ENCODE results near the gene ALDH1A2.
"Not testable (repeated sequence)": the region's sequence is repeated elsewhere in the genome, so short reads cannot be mapped to it uniquely, and the experiment has no call there.

The ALDH1A2 gene

DNA sequence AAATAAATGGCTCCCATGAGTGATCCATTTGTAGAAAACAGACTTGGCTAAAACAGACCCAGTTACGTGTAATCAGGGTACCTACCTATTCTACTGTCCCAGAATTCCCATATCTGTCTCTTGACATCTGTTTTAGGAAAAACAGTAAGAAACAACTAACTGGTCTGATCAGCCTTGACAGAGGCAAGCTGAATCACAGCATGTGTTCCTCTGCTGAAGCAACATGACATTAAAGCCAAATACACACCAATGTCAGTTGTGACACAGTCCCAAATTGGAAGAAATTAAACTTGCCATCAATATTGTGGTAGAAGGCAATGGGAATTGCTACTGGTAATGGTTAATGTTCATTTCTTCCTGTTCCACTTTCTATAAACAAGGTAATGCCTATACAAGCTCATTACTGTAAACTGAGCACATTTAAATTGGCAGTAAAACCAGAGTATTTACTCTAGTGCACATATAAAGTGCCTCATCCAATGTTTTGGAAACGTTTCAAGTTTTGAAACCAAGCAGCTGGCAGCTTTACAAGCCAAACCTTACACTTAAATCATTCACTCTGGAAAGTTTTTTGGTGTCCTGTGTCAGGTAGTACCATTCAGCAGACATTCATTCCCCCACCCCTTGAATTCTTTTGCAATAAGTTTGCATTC lies 27.0 kb downstream of the ALDH1A2 start:
- no peaks in the 10 kb centered on the region for H3K79me2 ChIP-seq (ENCODE audit: control insufficient read depth, low read length)
- no peaks in the 10 kb centered on the region for H4K20me1 ChIP-seq (ENCODE audit: control insufficient read depth, insufficient read depth, low read depth, low read length)
- no peaks in the 10 kb centered on the region for H3F3A ChIP-seq (ENCODE audit: control insufficient read depth, insufficient read depth)
- no peaks in the 10 kb centered on the region for H3K9me3 ChIP-seq (ENCODE audit: control insufficient read depth, insufficient read depth, low read length)
- TF ChIP-seq EZH2phosphoT487 (IDR thresholded peaks at IDR 0.05; ENCODE audit: borderline replicate concordance, low read length) = no peak
- TF ChIP-seq, protein P1, sequence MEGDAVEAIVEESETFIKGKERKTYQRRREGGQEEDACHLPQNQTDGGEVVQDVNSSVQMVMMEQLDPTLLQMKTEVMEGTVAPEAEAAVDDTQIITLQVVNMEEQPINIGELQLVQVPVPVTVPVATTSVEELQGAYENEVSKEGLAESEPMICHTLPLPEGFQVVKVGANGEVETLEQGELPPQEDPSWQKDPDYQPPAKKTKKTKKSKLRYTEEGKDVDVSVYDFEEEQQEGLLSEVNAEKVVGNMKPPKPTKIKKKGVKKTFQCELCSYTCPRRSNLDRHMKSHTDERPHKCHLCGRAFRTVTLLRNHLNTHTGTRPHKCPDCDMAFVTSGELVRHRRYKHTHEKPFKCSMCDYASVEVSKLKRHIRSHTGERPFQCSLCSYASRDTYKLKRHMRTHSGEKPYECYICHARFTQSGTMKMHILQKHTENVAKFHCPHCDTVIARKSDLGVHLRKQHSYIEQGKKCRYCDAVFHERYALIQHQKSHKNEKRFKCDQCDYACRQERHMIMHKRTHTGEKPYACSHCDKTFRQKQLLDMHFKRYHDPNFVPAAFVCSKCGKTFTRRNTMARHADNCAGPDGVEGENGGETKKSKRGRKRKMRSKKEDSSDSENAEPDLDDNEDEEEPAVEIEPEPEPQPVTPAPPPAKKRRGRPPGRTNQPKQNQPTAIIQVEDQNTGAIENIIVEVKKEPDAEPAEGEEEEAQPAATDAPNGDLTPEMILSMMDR (IDR thresholded peaks at IDR 0.05; ENCODE audit: low read depth, low read length, poor library complexity, severe bottlenecking) = no peak
- H3K27ac ChIP-seq (ENCODE audit: low read depth, low read length) = no peak overlapping the region
- no peaks in the 10 kb centered on the region for H3K4me1 ChIP-seq (ENCODE audit: control insufficient read depth, low read length)
- H3K27me3 ChIP-seq (ENCODE audit: control insufficient read depth, low read length) = no peaks in the 10 kb centered on the region
- no peak overlapping the region for H3K4me3 ChIP-seq (ENCODE audit: low read length)
- H3K9me2 ChIP-seq (replicated peaks; ENCODE audit: control insufficient read depth, low read length) = no peaks in the 10 kb centered on the region
- no peaks in the 10 kb centered on the region for H3K36me3 ChIP-seq (ENCODE audit: control insufficient read depth, low read length)
- no peak overlapping the region for H3K4me2 ChIP-seq (ENCODE audit: low read length)

DNA sequence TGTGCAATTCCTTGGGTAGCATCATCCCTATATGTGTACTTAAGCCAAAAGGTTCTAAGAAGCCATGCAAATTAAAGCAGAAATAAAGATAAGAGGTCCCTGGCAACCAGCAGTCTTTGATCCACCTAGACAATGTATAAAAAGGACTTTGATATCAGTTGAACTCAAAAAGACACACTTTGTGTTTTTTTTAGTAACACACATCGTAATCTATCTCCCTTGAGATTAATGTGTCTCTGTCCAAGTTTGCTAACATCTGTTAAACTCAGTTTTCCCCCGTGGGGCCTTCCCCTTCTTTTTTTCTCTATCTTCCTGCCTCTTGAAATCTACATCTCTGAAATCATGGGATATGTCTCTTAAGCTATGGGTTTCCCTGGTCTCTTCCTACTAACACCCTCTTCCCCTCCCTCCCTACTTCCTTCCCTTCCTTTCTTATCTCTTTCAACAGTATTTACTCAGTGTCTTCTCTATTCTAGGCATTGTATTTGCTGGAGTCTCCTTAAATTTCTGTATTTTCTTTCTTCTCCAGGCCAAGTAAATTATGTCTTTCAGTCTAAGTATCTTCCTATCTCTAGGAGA lies 27.7 kb downstream of the ALDH1A2 start:
- no peak for TF ChIP-seq EZH2phosphoT487 (IDR thresholded peaks at IDR 0.05; ENCODE audit: borderline replicate concordance, low read length)
- TF ChIP-seq, protein P1 (IDR thresholded peaks at IDR 0.05; ENCODE audit: low read depth, low read length, poor library complexity, severe bottlenecking) = no peak
- Histone ChIP-seq H3F3A (ENCODE audit: control insufficient read depth, insufficient read depth) (no peaks in the 10 kb centered on the region), H3K27ac (ENCODE audit: low read depth, low read length) (no peak overlapping the region), H3K9me3 (ENCODE audit: control insufficient read depth, insufficient read depth, low read length) (no peaks in the 10 kb centered on the region), H3K36me3 (ENCODE audit: control insufficient read depth, low read length) (no peaks in the 10 kb centered on the region), H3K4me2 (ENCODE audit: low read length) (no peak overlapping the region), H3K27me3 (ENCODE audit: control insufficient read depth, low read length) (no peaks in the 10 kb centered on the region), H4K20me1 (ENCODE audit: control insufficient read depth, insufficient read depth, low read depth, low read length) (no peaks in the 10 kb centered on the region), H3K79me2 (ENCODE audit: control insufficient read depth, low read length) (no peaks in the 10 kb centered on the region), H3K9me2 (replicated peaks; ENCODE audit: control insufficient read depth, low read length) (no peaks in the 10 kb centered on the region), H3K4me1 (ENCODE audit: control insufficient read depth, low read length) (no peaks in the 10 kb centered on the region), H3K4me3 (ENCODE audit: low read length) (no peak overlapping the region)

DNA sequence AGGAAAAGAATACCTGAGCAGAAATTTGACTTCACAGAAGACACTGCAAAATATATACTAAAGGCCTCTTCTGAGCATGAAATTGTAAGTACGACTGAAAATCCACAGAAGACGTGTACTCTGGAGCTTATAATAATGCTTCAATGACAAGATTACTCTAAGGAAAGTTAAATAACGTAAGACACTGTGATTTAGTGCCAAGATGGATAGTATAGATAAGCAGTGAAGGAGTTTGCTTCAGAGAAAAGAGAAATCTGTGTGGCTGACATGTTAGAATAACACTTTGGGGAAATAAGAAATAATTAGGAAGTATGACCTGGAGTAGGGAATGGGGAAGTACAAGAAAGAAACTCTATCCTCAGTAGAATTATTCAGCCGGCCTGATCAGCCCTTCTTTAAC lies 28.9 kb downstream of the ALDH1A2 start:
- no peaks in the 10 kb centered on the region for H3K79me2 ChIP-seq (ENCODE audit: control insufficient read depth, low read length)
- H3K27ac ChIP-seq (ENCODE audit: low read depth, low read length) = no peak overlapping the region
- H3K4me2 ChIP-seq (ENCODE audit: low read length) = no peak overlapping the region
- H3K9me3 ChIP-seq (ENCODE audit: control insufficient read depth, insufficient read depth, low read length) = no peaks in the 10 kb centered on the region
- H3K4me1 ChIP-seq (ENCODE audit: control insufficient read depth, low read length) = no peaks in the 10 kb centered on the region
- no peak overlapping the region for H3K4me3 ChIP-seq (ENCODE audit: low read length)
- no peaks in the 10 kb centered on the region for H3K9me2 ChIP-seq (replicated peaks; ENCODE audit: control insufficient read depth, low read length)
- no peaks in the 10 kb centered on the region for H3K36me3 ChIP-seq (ENCODE audit: control insufficient read depth, low read length)
- no peaks in the 10 kb centered on the region for H3K27me3 ChIP-seq (ENCODE audit: control insufficient read depth, low read length)
- TF ChIP-seq EZH2phosphoT487 (IDR thresholded peaks at IDR 0.05; ENCODE audit: borderline replicate concordance, low read length) = no peak
- TF ChIP-seq, protein P1 (IDR thresholded peaks at IDR 0.05; ENCODE audit: low read depth, low read length, poor library complexity, severe bottlenecking) = no peak
- no peaks in the 10 kb centered on the region for H3F3A ChIP-seq (ENCODE audit: control insufficient read depth, insufficient read depth)
- no peaks in the 10 kb centered on the region for H4K20me1 ChIP-seq (ENCODE audit: control insufficient read depth, insufficient read depth, low read depth, low read length)

DNA sequence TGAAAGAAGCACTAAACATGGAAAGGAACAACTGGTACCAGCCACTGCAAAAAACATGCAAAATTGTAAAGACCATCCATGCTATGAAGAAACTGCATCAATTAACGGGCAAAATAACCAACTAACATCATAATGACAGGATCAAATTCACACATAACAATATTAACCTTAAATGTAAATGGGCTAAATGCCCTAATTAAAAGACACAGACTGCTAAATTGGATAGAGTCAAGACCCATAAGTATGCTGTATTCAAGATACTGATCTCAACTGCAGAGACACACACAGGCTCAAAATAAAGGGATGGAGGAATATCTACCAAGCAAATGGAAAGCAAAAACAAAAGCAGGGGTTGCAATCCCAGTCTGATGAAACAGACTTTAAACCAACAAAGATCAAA lies 37.1 kb downstream of the ALDH1A2 start:
- H3K4me3 ChIP-seq (ENCODE audit: low read length); H3K9me2 ChIP-seq (replicated peaks; ENCODE audit: control insufficient read depth, low read length); H3K79me2 ChIP-seq (ENCODE audit: control insufficient read depth, low read length); H3K27me3 ChIP-seq (ENCODE audit: control insufficient read depth, low read length); H3K36me3 ChIP-seq (ENCODE audit: control insufficient read depth, low read length); H3K27ac ChIP-seq (ENCODE audit: low read depth, low read length); H3F3A ChIP-seq (ENCODE audit: control insufficient read depth, insufficient read depth); H3K4me2 ChIP-seq (ENCODE audit: low read length); H3K4me1 ChIP-seq (ENCODE audit: control insufficient read depth, low read length); H4K20me1 ChIP-seq (ENCODE audit: control insufficient read depth, insufficient read depth, low read depth, low read length): not testable (repeated sequence)
- peaks cover 11% of the 10 kb centered on the region for H3K9me3 ChIP-seq (ENCODE audit: control insufficient read depth, insufficient read depth, low read length)
